GM12891 (cell line): Measurements from ENCODE around the gene PIGV.

Source experiments
- POLR2A ChIP-seq: IDR thresholded peaks from 2 replicates; pipeline ENCODE4 v1.6.1; 2011; ENCODE audit warnings: low read depth, low read length, control low read depth
- POLR2AphosphoS5 ChIP-seq: IDR thresholded peaks from 2 replicates; pipeline ENCODE4 v1.6.1; 2011; ENCODE audit warnings: low read depth, low read length, control low read depth
- TAF1 ChIP-seq: IDR thresholded peaks from 2 replicates; pipeline ENCODE4 v1.6.1; 2011; ENCODE audit warnings: low read depth, low read length, control low read depth

DNA sequence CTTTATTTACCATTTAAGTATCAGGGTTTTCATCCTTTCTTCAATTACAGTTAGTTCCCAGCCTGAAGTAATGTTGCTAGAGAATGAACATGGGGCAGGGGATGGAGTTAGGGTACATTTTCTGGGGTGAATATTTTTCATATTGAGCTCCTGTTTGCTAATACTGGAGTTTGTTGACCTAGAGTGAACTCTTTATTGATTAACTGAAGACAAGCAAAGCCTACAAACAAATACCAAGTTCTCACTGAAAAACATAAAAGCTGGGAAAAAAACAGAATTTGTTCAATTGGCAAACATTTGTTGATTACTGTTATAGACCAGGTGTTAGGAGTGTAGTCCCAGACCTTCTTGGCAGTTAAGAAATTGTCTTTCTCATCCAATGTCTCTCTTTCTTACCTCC, 28.2 kb upstream of the PIGV start:
- TF ChIP-seq POLR2A = no peak
- no peak for TF ChIP-seq POLR2AphosphoS5
- no peak for TF ChIP-seq TAF1
